ENCODE results near the gene MAN2B2. TPM values are rescaled to one million over a fixed set of nuclear protein-coding genes. Genes with fewer than 3 reads are reported as not detected.

Gene MAN2B2
- total RNA-seq, 4 donors from 2014 or later, result 26.6 to 55.5 (median 31.7) TPM

GRCh38 chr4:6640292-6641163 lies 65.5 kb downstream of the MAN2B2 start, which contains the start of gene MRFAP1:
TSS of gene MRFAP1 (plus strand) at chr4:6640685. CDS start at chr4:6640863, 178 bp downstream.
- no peak for TF ChIP-seq CTCF (IDR thresholded peaks at IDR 0.05; ENCODE audit: low read depth)

GRCh38 chr4:6641164-6641970 lies 66.4 kb downstream of the MAN2B2 start:
- TF ChIP-seq CTCF (IDR thresholded peaks at IDR 0.05; ENCODE audit: low read depth), result no peak

GRCh38 chr4:6641971-6642320 lies 67.0 kb downstream of the MAN2B2 start:
- no peak for TF ChIP-seq CTCF (IDR thresholded peaks at IDR 0.05; ENCODE audit: low read depth)

- TF ChIP-seq CTCF (IDR thresholded peaks at IDR 0.05; ENCODE audit: low read depth), result no peak
These were observed 68.3 kb downstream of the MAN2B2 start for GRCh38 chr4:6643141-6643847.

GRCh38 chr4:6644792-6645530 lies 70.0 kb downstream of the MAN2B2 start:
- TF ChIP-seq CTCF (IDR thresholded peaks at IDR 0.05; ENCODE audit: low read depth), result no peak

GRCh38 chr4:6647169-6647568 lies 72.2 kb downstream of the MAN2B2 start:
- TF ChIP-seq CTCF (IDR thresholded peaks at IDR 0.05; ENCODE audit: low read depth), result no peak
